NCI-H1105 treated with DMSO at 0.1 percent for 48 hours (cell line): ENCODE results near the gene SLC26A1.
"Not testable (repeated sequence)": the region's sequence is repeated elsewhere in the genome, so short reads cannot be mapped to it uniquely, and the experiment has no call there.

Experiments
- DNase-seq: peaks from one replicate; lab custom pipeline; 2025; lab: John Stamatoyannopoulos, UW

SLC26A1 gene

GRCh38 chr4:982814-983213 is 10.4 kb downstream of the SLC26A1 start:
- DNase-seq = no peak

GRCh38 chr4:982291-982690 is 10.9 kb downstream of the SLC26A1 start:
- no peak for DNase-seq

GRCh38 chr4:978957-979701 is 14.1 kb downstream of the SLC26A1 start:
- DNase-seq = no peak

GRCh38 chr4:976016-976415 is 17.2 kb downstream of the SLC26A1 start:
- DNase-seq = not testable (repeated sequence)

GRCh38 chr4:974668-975067 is 18.5 kb downstream of the SLC26A1 start:
- DNase-seq = no peak

GRCh38 chr4:973431-974397 is 19.5 kb downstream of the SLC26A1 start, which contains the start of gene DGKQ:
DGKQ (minus strand) TSS chr4:973569; CDS start chr4:973482, 87 bp downstream.
- DNase-seq = no peak

GRCh38 chr4:972651-973424 is 20.4 kb downstream of the SLC26A1 start:
- DNase-seq = no peak

GRCh38 chr4:971666-972500 is 21.3 kb downstream of the SLC26A1 start:
- no peak for DNase-seq

GRCh38 chr4:970854-971520 is 22.2 kb downstream of the SLC26A1 start:
- DNase-seq = no peak

- no peak for DNase-seq
These were observed 23.0 kb downstream of the SLC26A1 start for GRCh38 chr4:970046-970745.

GRCh38 chr4:968621-969394 is 24.4 kb downstream of the SLC26A1 start:
- no peak for DNase-seq

GRCh38 chr4:968221-968620 is 25.0 kb downstream of the SLC26A1 start:
- no peak for DNase-seq

- DNase-seq = no peak
These were observed 25.8 kb downstream of the SLC26A1 start for GRCh38 chr4:967113-968104.

GRCh38 chr4:966266-967112 is 26.7 kb downstream of the SLC26A1 start:
- DNase-seq = no peak

GRCh38 chr4:965766-966134 is 27.5 kb downstream of the SLC26A1 start:
- DNase-seq = no peak

- DNase-seq = no peak
These were observed 28.0 kb downstream of the SLC26A1 start for GRCh38 chr4:965048-965765.
